H9 (cell line): Measurements from ENCODE around the gene ALDH3A2. TPM values are rescaled to one million over a fixed set of nuclear protein-coding genes. Genes with fewer than 3 reads are reported as not detected.

ENCODE experiments used
- DNase-seq: peaks from one replicate; pipeline ENCODE4 v3.0.0-alpha.2; 2017
- H2AFZ ChIP-seq: one replicate; pipeline ENCODE4 v1.6.1; 2013; ENCODE audit warnings: mild to moderate bottlenecking, low read length, control low read depth, moderate library complexity
- H2AK5ac ChIP-seq: 2 replicates; pipeline ENCODE4 v1.6.1; 2013; ENCODE audit warnings: low read length, control low read depth, mixed read lengths; ENCODE audit not compliant: insufficient read length
- H2BK120ac ChIP-seq: one replicate; pipeline ENCODE4 v1.6.1; 2013; ENCODE audit warnings: low read depth, mild to moderate bottlenecking, low read length, control low read depth, inconsistent platforms; ENCODE audit not compliant: poor library complexity, severe bottlenecking
- H2BK12ac ChIP-seq: 2 replicates; pipeline ENCODE4 v1.6.1; 2013; ENCODE audit warnings: low read length, control low read depth, mixed read lengths, low read depth; ENCODE audit not compliant: insufficient read length
- H2BK15ac ChIP-seq: 2 replicates; pipeline ENCODE4 v1.6.1; 2013; ENCODE audit warnings: low read depth, low read length, control low read depth
- H2BK20ac ChIP-seq: one replicate; pipeline ENCODE4 v1.6.1; 2013; ENCODE audit warnings: low read depth, mild to moderate bottlenecking, low read length, control low read depth, inconsistent platforms; ENCODE audit not compliant: poor library complexity, severe bottlenecking
- H2BK5ac ChIP-seq: 2 replicates; pipeline ENCODE4 v1.6.1; 2013; ENCODE audit warnings: low read length, control low read depth, mixed read lengths; ENCODE audit not compliant: insufficient read length
- H3K14ac ChIP-seq: 2 replicates; pipeline ENCODE4 v1.6.1; 2013; ENCODE audit warnings: low read length, control low read depth; ENCODE audit not compliant: insufficient read depth
- H3K18ac ChIP-seq: 2 replicates; pipeline ENCODE4 v1.6.1; 2013; ENCODE audit warnings: low read depth, mild to moderate bottlenecking, mixed read lengths, low read length, control low read depth; ENCODE audit not compliant: insufficient read length
- H3K23ac ChIP-seq: 2 replicates; pipeline ENCODE4 v1.6.1; 2013; ENCODE audit warnings: low read length, control low read depth, mixed read lengths, low read depth; ENCODE audit not compliant: insufficient read length
- H3K23me2 ChIP-seq: 2 replicates; pipeline ENCODE4 v1.6.1; 2013; ENCODE audit warnings: low read depth, mild to moderate bottlenecking, mixed read lengths, low read length, control low read depth; ENCODE audit not compliant: insufficient read length, poor library complexity, severe bottlenecking
- H3K27ac ChIP-seq: 2 replicates; pipeline ENCODE4 v1.5.1; 2013; ENCODE audit warnings: low read length, control low read depth, mixed read lengths, low read depth; ENCODE audit not compliant: insufficient read length
- H3K27me3 ChIP-seq: 2 replicates; pipeline ENCODE4 v1.6.1; 2013; ENCODE audit warnings: low read length, control low read depth, inconsistent platforms; ENCODE audit not compliant: insufficient read depth
- H3K4ac ChIP-seq: 2 replicates; pipeline ENCODE4 v1.6.1; 2013; ENCODE audit warnings: low read depth, mild to moderate bottlenecking, control low read depth, inconsistent platforms, low read length, moderate library complexity
- H3K4me1 ChIP-seq: 2 replicates; pipeline ENCODE4 v1.6.1; 2013; ENCODE audit warnings: low read length, control low read depth, inconsistent platforms; ENCODE audit not compliant: insufficient read depth
- H3K4me2 ChIP-seq: 2 replicates; pipeline ENCODE4 v1.6.1; 2013; ENCODE audit warnings: low read length, control low read depth, mixed read lengths; ENCODE audit not compliant: insufficient read length, insufficient read depth
- H3K56ac ChIP-seq: 2 replicates; pipeline ENCODE4 v1.6.1; 2013; ENCODE audit warnings: low read depth, mild to moderate bottlenecking, mixed read lengths, low read length, control low read depth; ENCODE audit not compliant: insufficient read length
- H3K79me1 ChIP-seq: 2 replicates; pipeline ENCODE4 v1.6.1; 2013; ENCODE audit warnings: low read depth, mild to moderate bottlenecking, moderate library complexity, low read length, control low read depth, inconsistent platforms; ENCODE audit not compliant: insufficient read depth, poor library complexity, severe bottlenecking
- H3K79me2 ChIP-seq: 2 replicates; pipeline ENCODE4 v1.6.1; 2013; ENCODE audit warnings: low read length, control low read depth, inconsistent platforms; ENCODE audit not compliant: insufficient read depth
- H3K9ac ChIP-seq: 2 replicates; pipeline ENCODE4 v1.6.1; 2013; ENCODE audit warnings: low read length, control low read depth, mixed read lengths; ENCODE audit not compliant: insufficient read length; ENCODE audit errors: extremely low read depth
- H3K9me3 ChIP-seq: one replicate; pipeline ENCODE4 v1.6.1; 2013; ENCODE audit warnings: low read depth, low read length, inconsistent platforms; ENCODE audit not compliant: control insufficient read depth
- H3T11ph ChIP-seq: one replicate; pipeline ENCODE4 v1.6.1; 2013; ENCODE audit warnings: mild to moderate bottlenecking, low read length, control low read depth, inconsistent platforms
- H4K20me1 ChIP-seq: one replicate; pipeline ENCODE4 v1.6.1; 2013; ENCODE audit not compliant: control insufficient read depth, insufficient read length, insufficient read depth
- H4K5ac ChIP-seq: 2 replicates; pipeline ENCODE4 v1.6.1; 2013; ENCODE audit warnings: low read depth, mild to moderate bottlenecking, mixed read lengths, low read length, control low read depth; ENCODE audit not compliant: insufficient read length
- H4K8ac ChIP-seq: replicated peaks from 2 replicates; pipeline ENCODE4 v1.6.1; 2013; ENCODE audit warnings: low read length, control low read depth, mixed read lengths, low read depth; ENCODE audit not compliant: insufficient read length
- H4K91ac ChIP-seq: 2 replicates; pipeline ENCODE4 v1.6.1; 2013; ENCODE audit warnings: low read depth, mild to moderate bottlenecking, moderate library complexity, mixed read lengths, low read length, control low read depth; ENCODE audit not compliant: insufficient read length
- H3K27ac Mint-ChIP-seq, 3 experiments: 2 replicates in 2 of 3; 3 replicates in 1 of 3; pipeline ENCODE4 v1.8.0; 2020 to 2021; ENCODE audit warnings: mixed read lengths in 3 of 3, mild to moderate bottlenecking in 1 of 3, moderate library complexity in 1 of 3
- H3K27me3 Mint-ChIP-seq: 2 replicates; pipeline ENCODE4 v1.8.0; 2021; ENCODE audit warnings: low read depth, mild to moderate bottlenecking, moderate library complexity, mixed read lengths
- H3K36me3 Mint-ChIP-seq, 3 experiments: 2 replicates in 2 of 3; 3 replicates in 1 of 3; pipeline ENCODE4 v1.8.0; 2020 to 2021; ENCODE audit warnings: low read depth in 3 of 3, mixed read lengths in 3 of 3; ENCODE audit not compliant: insufficient read depth in 1 of 3
- H3K4me1 Mint-ChIP-seq, 2 experiments: 2 replicates each; pipeline ENCODE4 v1.8.0; 2020; ENCODE audit warnings: mixed read lengths in 2 of 2
- H3K4me3 Mint-ChIP-seq, 2 experiments: 2 replicates in 1 of 2; 3 replicates in 1 of 2; pipeline ENCODE4 v1.8.0; 2020 to 2021; ENCODE audit warnings: mild to moderate bottlenecking in 2 of 2, mixed read lengths in 2 of 2, moderate library complexity in 1 of 2
- H3K9me3 Mint-ChIP-seq, 2 experiments: 2 replicates in 1 of 2; 3 replicates in 1 of 2; pipeline ENCODE4 v1.8.0; 2020; ENCODE audit warnings: mild to moderate bottlenecking in 2 of 2, mixed read lengths in 2 of 2, moderate library complexity in 1 of 2
- WGBS: extraction: QIAGEN DNeasy Blood & Tissue Kit; methylation state at CpG from one replicate; pipeline ENCODE4 v1.1.7; 2013; ENCODE audit warnings: missing lambda C conversion rate, low lambda C conversion rate, mixed read lengths; ENCODE audit not compliant: insufficient read length; ENCODE audit errors: extremely low coverage; 5-methylcytosine and 5-hydroxymethylcytosine counted together
- total RNA-seq: library from RNA; stranded (reverse); gene quantifications from 2 replicates; pipeline ENCODE4 v1.2.1, GENCODE V29; 2021
- TF ChIP-seq, protein P1 (sequence below): fragments of 200-600 bp; sonication (generic); conservative IDR thresholded peaks from 3 replicates; pipeline ENCODE4 v1.8.0; 2021; ENCODE audit warnings: antibody characterized with exemption, mild to moderate bottlenecking

Gene ALDH3A2
- total RNA-seq, 1 experiment from 2014 or later = 100 TPM

DNA sequence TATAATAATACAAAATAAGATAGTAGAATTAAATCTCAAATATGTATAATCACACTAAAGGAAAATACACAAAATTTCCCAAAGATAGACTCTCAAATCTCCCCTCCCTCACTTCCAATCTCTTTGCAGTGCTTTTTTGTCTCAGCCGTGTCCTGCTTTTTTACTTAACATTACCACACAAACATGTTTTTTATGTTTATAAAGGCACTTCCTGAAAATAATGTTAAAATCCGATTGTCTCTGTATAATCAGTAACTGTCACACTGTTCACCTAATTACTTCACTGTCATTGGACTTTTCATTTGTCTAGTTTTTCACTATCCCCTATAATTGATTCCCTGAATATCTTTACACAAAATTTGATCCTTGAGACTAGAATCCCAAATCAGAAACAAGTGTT lies 38.2 kb upstream of the ALDH3A2 start:
- no peak overlapping the region for H3K14ac ChIP-seq
- H4K8ac ChIP-seq = no peak overlapping the region
- no peak overlapping the region for H3K23ac ChIP-seq
- H3K23me2 ChIP-seq = no peaks in the 10 kb centered on the region
- Mint-ChIP-seq H3K4me1 (no peaks in the 10 kb centered on the region), H3K36me3 (no peaks in the 10 kb centered on the region), H3K27ac (no peak overlapping the region), H3K4me3 (no peak overlapping the region), H3K9me3 (no peaks in the 10 kb centered on the region), H3K27me3 (no peaks in the 10 kb centered on the region; the same call in 1 of the 2 replicates)
- H2AFZ ChIP-seq = no peak overlapping the region
- H2BK120ac ChIP-seq = no peak overlapping the region
- no peak overlapping the region for H2BK15ac ChIP-seq
- H3K27me3 ChIP-seq = no peaks in the 10 kb centered on the region
- H4K20me1 ChIP-seq = no peaks in the 10 kb centered on the region
- H3K9me3 ChIP-seq = no peaks in the 10 kb centered on the region
- H3K4me1 ChIP-seq = no peaks in the 10 kb centered on the region
- no peaks in the 10 kb centered on the region for H3K79me2 ChIP-seq
- no peak overlapping the region for H4K91ac ChIP-seq
- no CpG with 5 or more reads among the region's 2 CpGs for WGBS
- H3K4ac ChIP-seq = no peak overlapping the region
- H3K18ac ChIP-seq = no peak overlapping the region
- no peak overlapping the region for H3K56ac ChIP-seq
- no peak overlapping the region for H3T11ph ChIP-seq
- no peak for DNase-seq
- no peak overlapping the region for H4K5ac ChIP-seq
- H2BK20ac ChIP-seq = no peak overlapping the region
- H2AK5ac ChIP-seq = no peak overlapping the region
- H2BK12ac ChIP-seq = no peak overlapping the region
- TF ChIP-seq, protein P1, sequence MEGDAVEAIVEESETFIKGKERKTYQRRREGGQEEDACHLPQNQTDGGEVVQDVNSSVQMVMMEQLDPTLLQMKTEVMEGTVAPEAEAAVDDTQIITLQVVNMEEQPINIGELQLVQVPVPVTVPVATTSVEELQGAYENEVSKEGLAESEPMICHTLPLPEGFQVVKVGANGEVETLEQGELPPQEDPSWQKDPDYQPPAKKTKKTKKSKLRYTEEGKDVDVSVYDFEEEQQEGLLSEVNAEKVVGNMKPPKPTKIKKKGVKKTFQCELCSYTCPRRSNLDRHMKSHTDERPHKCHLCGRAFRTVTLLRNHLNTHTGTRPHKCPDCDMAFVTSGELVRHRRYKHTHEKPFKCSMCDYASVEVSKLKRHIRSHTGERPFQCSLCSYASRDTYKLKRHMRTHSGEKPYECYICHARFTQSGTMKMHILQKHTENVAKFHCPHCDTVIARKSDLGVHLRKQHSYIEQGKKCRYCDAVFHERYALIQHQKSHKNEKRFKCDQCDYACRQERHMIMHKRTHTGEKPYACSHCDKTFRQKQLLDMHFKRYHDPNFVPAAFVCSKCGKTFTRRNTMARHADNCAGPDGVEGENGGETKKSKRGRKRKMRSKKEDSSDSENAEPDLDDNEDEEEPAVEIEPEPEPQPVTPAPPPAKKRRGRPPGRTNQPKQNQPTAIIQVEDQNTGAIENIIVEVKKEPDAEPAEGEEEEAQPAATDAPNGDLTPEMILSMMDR = no peak
- H3K79me1 ChIP-seq = no peaks in the 10 kb centered on the region
- H2BK5ac ChIP-seq = no peak overlapping the region
- no peak overlapping the region for H3K9ac ChIP-seq
- H3K4me2 ChIP-seq = no peak overlapping the region
- H3K27ac ChIP-seq = no peak overlapping the region
